ENCODE data around the gene SHC3.

- no peak for TF ChIP-seq MAZ (IDR thresholded peaks at IDR 0.05; ENCODE audit: borderline replicate concordance, low read depth, low read length)
- TF ChIP-seq POLR2A (IDR thresholded peaks at IDR 0.05; ENCODE audit: low read depth, low read length): no peak
- no peak for TF ChIP-seq CTCF (conservative IDR thresholded peaks at IDR 0.05; ENCODE audit: low read depth, low read length)
- no peak for TF ChIP-seq FOS (IDR thresholded peaks at IDR 0.05; ENCODE audit: low read depth, low read length)
- TF ChIP-seq MAFK (IDR thresholded peaks at IDR 0.05; ENCODE audit: low read depth, low read length): no peak
Observed at GRCh38 chr9:89179540-89179894, 899 bp upstream of the SHC3 start.
